ENCODE data around the gene FAM120AOS.
A peak's percentile ranks its signal among the peaks of the same experiment; 100 is the strongest.

FAM120AOS gene

DNA sequence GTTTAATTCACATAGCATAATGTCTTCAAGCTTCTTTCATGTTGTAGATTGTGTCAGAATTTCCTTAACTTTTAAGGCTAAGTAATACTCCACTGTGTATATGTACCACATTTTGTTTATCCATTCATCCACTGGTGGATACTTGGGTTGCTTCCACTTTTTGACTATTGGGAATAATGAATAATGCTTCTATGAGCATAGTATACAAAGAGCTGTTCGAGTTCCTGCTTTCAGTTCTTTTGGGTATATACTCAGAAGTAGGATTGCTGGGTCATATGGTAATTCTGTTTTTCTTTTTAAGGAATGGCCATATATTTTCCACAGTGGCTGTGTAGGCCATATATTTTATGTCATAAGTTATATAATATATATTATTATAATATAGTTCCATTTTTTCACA lies 3.6 kb upstream of the FAM120AOS start:
- H3K36me3 ChIP-seq (ENCODE audit: insufficient read depth, low read length): peaks cover 45% of the 10 kb centered on the region; the same call in 1 of the 2 replicates
- peaks cover 98% of the 10 kb centered on the region for H3K79me2 ChIP-seq (ENCODE audit: insufficient read depth, low read length)
- peak overlapping the region; percentile 16 for H3K4me3 ChIP-seq (ENCODE audit: low read depth, low read length, poor library complexity, severe bottlenecking)
- H4K20me1 ChIP-seq (ENCODE audit: insufficient read depth, low read length): no peaks in the 10 kb centered on the region
- H3F3A ChIP-seq (ENCODE audit: insufficient read depth, low read length): no peaks in the 10 kb centered on the region; the same call in 1 of the 2 replicates
- peaks cover 75% of the 10 kb centered on the region for H3K4me1 ChIP-seq (ENCODE audit: insufficient read depth, low read length, severe bottlenecking)
- H3K9ac ChIP-seq (ENCODE audit: low read length): peak overlapping the region; percentile 10; the same call in 1 of the 2 replicates
- H3K27me3 ChIP-seq (ENCODE audit: insufficient read depth, low read length): no peaks in the 10 kb centered on the region
- no peaks in the 10 kb centered on the region for H3K9me3 ChIP-seq (ENCODE audit: low read length)
- H3K9me2 ChIP-seq (ENCODE audit: low read depth, low read length): no peaks in the 10 kb centered on the region
- H3K4me2 ChIP-seq (ENCODE audit: low read length): peak overlapping the region; percentile 47; the same call in 1 of the 2 replicates
- no peak for TF ChIP-seq EZH2 (IDR thresholded peaks at IDR 0.05; ENCODE audit: borderline replicate concordance, low read length)
- peak overlapping the region; percentile 29 for H3K27ac ChIP-seq (ENCODE audit: low read depth, low read length, poor library complexity, severe bottlenecking)
- no peak overlapping the region for H2AFZ ChIP-seq (ENCODE audit: low read length)

DNA sequence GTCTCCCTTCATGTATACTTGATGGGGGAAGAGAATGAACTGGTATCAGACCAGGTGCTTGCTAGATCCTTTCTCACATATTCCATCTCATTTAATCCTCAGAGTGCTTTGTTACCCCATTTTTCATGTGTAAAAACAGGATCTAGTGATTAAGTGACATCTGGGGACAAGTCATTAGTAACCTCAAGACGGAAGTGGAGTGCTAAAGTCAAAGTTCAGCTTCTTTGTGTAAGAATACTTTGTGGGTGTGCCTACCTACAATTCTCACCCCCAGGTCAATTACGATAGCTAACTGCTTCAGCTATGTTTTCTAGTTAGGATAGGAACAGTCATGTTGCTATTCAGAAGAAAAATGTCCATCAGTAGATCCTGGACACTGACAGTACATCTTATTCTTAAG lies 3.1 kb upstream of the FAM120AOS start:
- Histone ChIP-seq H3F3A (ENCODE audit: insufficient read depth, low read length) (no peaks in the 10 kb centered on the region; the same call in 1 of the 2 replicates), H3K9me2 (ENCODE audit: low read depth, low read length) (no peaks in the 10 kb centered on the region), H3K9me3 (ENCODE audit: low read length) (no peaks in the 10 kb centered on the region), H3K4me1 (ENCODE audit: insufficient read depth, low read length, severe bottlenecking) (peaks cover 70% of the 10 kb centered on the region), H3K4me3 (ENCODE audit: low read depth, low read length, poor library complexity, severe bottlenecking) (peak overlapping the region; percentile 16), H2AFZ (ENCODE audit: low read length) (no peak overlapping the region), H3K27me3 (ENCODE audit: insufficient read depth, low read length) (no peaks in the 10 kb centered on the region), H3K9ac (ENCODE audit: low read length) (peak overlapping the region; percentile 10; the same call in 1 of the 2 replicates), H3K27ac (ENCODE audit: low read depth, low read length, poor library complexity, severe bottlenecking) (peak overlapping the region; percentile 29), H4K20me1 (ENCODE audit: insufficient read depth, low read length) (no peaks in the 10 kb centered on the region), H3K4me2 (ENCODE audit: low read length) (peak overlapping the region; percentile 47), H3K36me3 (ENCODE audit: insufficient read depth, low read length) (peaks cover 45% of the 10 kb centered on the region; the same call in 1 of the 2 replicates), H3K79me2 (ENCODE audit: insufficient read depth, low read length) (peaks cover 94% of the 10 kb centered on the region)
- TF ChIP-seq, protein P1, sequence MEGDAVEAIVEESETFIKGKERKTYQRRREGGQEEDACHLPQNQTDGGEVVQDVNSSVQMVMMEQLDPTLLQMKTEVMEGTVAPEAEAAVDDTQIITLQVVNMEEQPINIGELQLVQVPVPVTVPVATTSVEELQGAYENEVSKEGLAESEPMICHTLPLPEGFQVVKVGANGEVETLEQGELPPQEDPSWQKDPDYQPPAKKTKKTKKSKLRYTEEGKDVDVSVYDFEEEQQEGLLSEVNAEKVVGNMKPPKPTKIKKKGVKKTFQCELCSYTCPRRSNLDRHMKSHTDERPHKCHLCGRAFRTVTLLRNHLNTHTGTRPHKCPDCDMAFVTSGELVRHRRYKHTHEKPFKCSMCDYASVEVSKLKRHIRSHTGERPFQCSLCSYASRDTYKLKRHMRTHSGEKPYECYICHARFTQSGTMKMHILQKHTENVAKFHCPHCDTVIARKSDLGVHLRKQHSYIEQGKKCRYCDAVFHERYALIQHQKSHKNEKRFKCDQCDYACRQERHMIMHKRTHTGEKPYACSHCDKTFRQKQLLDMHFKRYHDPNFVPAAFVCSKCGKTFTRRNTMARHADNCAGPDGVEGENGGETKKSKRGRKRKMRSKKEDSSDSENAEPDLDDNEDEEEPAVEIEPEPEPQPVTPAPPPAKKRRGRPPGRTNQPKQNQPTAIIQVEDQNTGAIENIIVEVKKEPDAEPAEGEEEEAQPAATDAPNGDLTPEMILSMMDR (IDR thresholded peaks at IDR 0.05; ENCODE audit: low read length): no peak
- TF ChIP-seq EZH2 (IDR thresholded peaks at IDR 0.05; ENCODE audit: borderline replicate concordance, low read length): no peak

DNA sequence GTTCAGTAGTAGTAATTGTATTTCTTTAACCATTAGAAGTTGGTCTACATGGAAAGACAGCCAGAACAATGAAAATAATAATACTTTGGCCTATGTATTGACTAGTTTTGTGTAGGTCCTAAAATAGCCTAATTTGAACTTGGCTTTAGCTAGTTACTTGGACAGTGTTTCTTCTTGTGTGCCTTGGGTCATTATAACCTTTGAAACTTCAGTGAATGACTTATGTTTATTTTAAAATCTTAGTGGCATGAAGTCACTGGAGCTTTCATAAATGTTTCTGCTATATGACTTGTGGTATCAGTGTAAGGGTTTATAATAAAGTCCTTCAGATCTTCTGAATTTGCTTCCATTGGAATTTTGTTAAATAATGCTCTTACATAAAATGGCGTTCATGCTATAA lies 2.6 kb upstream of the FAM120AOS start:
- TF ChIP-seq EZH2 (IDR thresholded peaks at IDR 0.05; ENCODE audit: borderline replicate concordance, low read length): no peak
- TF ChIP-seq, protein P1 (IDR thresholded peaks at IDR 0.05; ENCODE audit: low read length): no peak
- H3K27ac ChIP-seq (ENCODE audit: low read depth, low read length, poor library complexity, severe bottlenecking): peak overlapping the region; percentile 29
- no peaks in the 10 kb centered on the region for H3K27me3 ChIP-seq (ENCODE audit: insufficient read depth, low read length)
- no peaks in the 10 kb centered on the region for H4K20me1 ChIP-seq (ENCODE audit: insufficient read depth, low read length)
- peaks cover 45% of the 10 kb centered on the region; the same call in 1 of the 2 replicates for H3K36me3 ChIP-seq (ENCODE audit: insufficient read depth, low read length)
- H3K9ac ChIP-seq (ENCODE audit: low read length): peak overlapping the region; percentile 10; the same call in 1 of the 2 replicates
- peaks cover 65% of the 10 kb centered on the region for H3K4me1 ChIP-seq (ENCODE audit: insufficient read depth, low read length, severe bottlenecking)
- H3K79me2 ChIP-seq (ENCODE audit: insufficient read depth, low read length): peaks cover 89% of the 10 kb centered on the region
- peak overlapping the region; percentile 47 for H3K4me2 ChIP-seq (ENCODE audit: low read length)
- H3K4me3 ChIP-seq (ENCODE audit: low read depth, low read length, poor library complexity, severe bottlenecking): peak overlapping the region; percentile 16
- no peak overlapping the region for H2AFZ ChIP-seq (ENCODE audit: low read length)
- H3K9me3 ChIP-seq (ENCODE audit: low read length): no peaks in the 10 kb centered on the region
- H3K9me2 ChIP-seq (ENCODE audit: low read depth, low read length): no peaks in the 10 kb centered on the region
- H3F3A ChIP-seq (ENCODE audit: insufficient read depth, low read length): no peaks in the 10 kb centered on the region; the same call in 1 of the 2 replicates

DNA sequence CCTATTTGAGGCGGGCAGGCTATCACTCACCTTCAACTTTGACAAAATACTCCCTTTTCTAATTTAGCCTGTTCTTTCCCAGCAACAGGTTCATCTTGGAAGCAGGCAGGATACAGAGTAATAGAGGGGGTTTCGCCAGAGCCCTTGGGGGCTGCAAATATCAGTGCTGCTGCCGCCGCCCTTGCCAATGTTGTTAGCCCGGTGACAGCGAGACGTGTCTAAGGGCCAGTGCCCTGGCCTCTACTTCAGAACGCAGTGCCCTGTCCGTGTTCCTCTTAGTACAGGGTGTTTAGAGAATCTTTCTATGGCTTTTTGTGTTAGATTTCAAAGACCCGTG lies 703 bp downstream of the FAM120AOS start:
- H3K4me3 ChIP-seq (ENCODE audit: low read depth, low read length, poor library complexity, severe bottlenecking): peak overlapping the region; percentile 99
- TF ChIP-seq, protein P1 (IDR thresholded peaks at IDR 0.05; ENCODE audit: low read length): no peak
- TF ChIP-seq EZH2 (IDR thresholded peaks at IDR 0.05; ENCODE audit: borderline replicate concordance, low read length): no peak
- H3K27me3 ChIP-seq (ENCODE audit: insufficient read depth, low read length): no peaks in the 10 kb centered on the region
- no peaks in the 10 kb centered on the region for H4K20me1 ChIP-seq (ENCODE audit: insufficient read depth, low read length)
- H3K4me1 ChIP-seq (ENCODE audit: insufficient read depth, low read length, severe bottlenecking): peaks cover 49% of the 10 kb centered on the region
- H3K9me3 ChIP-seq (ENCODE audit: low read length): no peaks in the 10 kb centered on the region
- no peaks in the 10 kb centered on the region for H3K9me2 ChIP-seq (ENCODE audit: low read depth, low read length)
- H3K4me2 ChIP-seq (ENCODE audit: low read length): peak overlapping the region; percentile 88
- peak overlapping the region; percentile 80 for H3K27ac ChIP-seq (ENCODE audit: low read depth, low read length, poor library complexity, severe bottlenecking)
- H3F3A ChIP-seq (ENCODE audit: insufficient read depth, low read length): no peaks in the 10 kb centered on the region
- peak overlapping the region; percentile 97 for H3K9ac ChIP-seq (ENCODE audit: low read length)
- peaks cover 62% of the 10 kb centered on the region for H3K79me2 ChIP-seq (ENCODE audit: insufficient read depth, low read length)
- H3K36me3 ChIP-seq (ENCODE audit: insufficient read depth, low read length): peaks cover 58% of the 10 kb centered on the region
- H2AFZ ChIP-seq (ENCODE audit: low read length): no peak overlapping the region

Data from OCI-LY1 (cell line).